CD14-positive monocyte (primary cell): ENCODE measurements around the gene RIMBP3C. TPM values are rescaled to one million over a fixed set of nuclear protein-coding genes. Genes with fewer than 3 reads are reported as not detected.
"Not testable (repeated sequence)": the region's sequence is repeated elsewhere in the genome, so short reads cannot be mapped to it uniquely, and the experiment has no call there.

Source experiments
- DNase-seq, 3 donors: peaks; one replicate each; pipeline ENCODE4 v3.0.0-alpha.2; 2011 to 2022
- H2AFZ ChIP-seq: 2 replicates; pipeline ENCODE4 v1.6.0; 2012; ENCODE audit warnings: mild to moderate bottlenecking, low read depth, low read length, inconsistent platforms; ENCODE audit not compliant: insufficient read depth, poor library complexity, severe bottlenecking
- H3K27ac ChIP-seq, 2 donors: 1 replicate in 1 of 2; 2 replicates in 1 of 2; pipeline ENCODE4 v1.5.1; 2012 to 2013; ENCODE audit warnings: low read length in 2 of 2, control low read depth in 1 of 2, inconsistent platforms in 1 of 2, low read depth in 1 of 2, mild to moderate bottlenecking in 1 of 2
- H3K27me3 ChIP-seq, 2 donors: one replicate each; pipeline versions ENCODE4 v1.6.0 to v1.6.1; 2011 to 2013; ENCODE audit warnings: low read length in 2 of 2; ENCODE audit not compliant: control insufficient read depth in 2 of 2, insufficient read depth in 2 of 2
- H3K36me3 ChIP-seq, 2 donors: replicated peaks in 1 of 2; 1 replicate in 1 of 2; 2 replicates in 1 of 2; pipeline versions ENCODE4 v1.5.1 to v1.6.1; 2012 to 2013; ENCODE audit warnings: low read length in 2 of 2, control low read depth in 1 of 2, inconsistent platforms in 1 of 2, mild to moderate bottlenecking in 1 of 2; ENCODE audit not compliant: insufficient read depth in 2 of 2, control insufficient read depth in 1 of 2
- H3K4me1 ChIP-seq, 2 donors: 1 replicate in 1 of 2; 2 replicates in 1 of 2; pipeline versions ENCODE4 v1.5.1 to v1.6.1; 2012 to 2013; ENCODE audit warnings: low read length in 2 of 2, control low read depth in 1 of 2, inconsistent platforms in 1 of 2, mild to moderate bottlenecking in 1 of 2, moderate library complexity in 1 of 2; ENCODE audit not compliant: insufficient read depth in 2 of 2, control insufficient read depth in 1 of 2
- H3K4me2 ChIP-seq: replicated peaks from 2 replicates; pipeline ENCODE3; 2012; ENCODE audit warnings: low read length, moderate library complexity, mild to moderate bottlenecking; ENCODE audit not compliant: poor library complexity, severe bottlenecking; ENCODE audit errors: extremely low read depth
- H3K4me3 ChIP-seq, 3 experiments: fragments of 200-600 bp in 1 of 3; sonication (generic) in 1 of 3; replicated peaks in 1 of 3; 1 replicate in 2 of 3; 2 replicates in 1 of 3; pipeline ENCODE4 v1.5.1; 2011 to 2013; ENCODE audit warnings: low read length in 3 of 3, mild to moderate bottlenecking in 3 of 3, control low read depth in 2 of 3, low read depth in 2 of 3, inconsistent platforms in 1 of 3, moderate library complexity in 1 of 3
- H3K79me2 ChIP-seq: 2 replicates; pipeline ENCODE4 v1.6.0; 2012; ENCODE audit warnings: mild to moderate bottlenecking, control low read depth, inconsistent platforms, low read length, moderate library complexity; ENCODE audit not compliant: insufficient read depth
- H3K9ac ChIP-seq: 2 replicates; pipeline ENCODE4 v1.6.0; 2017; ENCODE audit warnings: low read length, mild to moderate bottlenecking; ENCODE audit not compliant: insufficient read depth, poor library complexity, severe bottlenecking
- H3K9me3 ChIP-seq, 2 donors: replicated peaks in 1 of 2; 1 replicate in 1 of 2; 2 replicates in 1 of 2; pipeline versions ENCODE4 v1.5.1 to v1.6.1; 2012 to 2013; ENCODE audit warnings: low read length in 2 of 2, control low read depth in 1 of 2; ENCODE audit not compliant: control insufficient read depth in 1 of 2, insufficient read depth in 1 of 2
- H4K20me1 ChIP-seq: 2 replicates; pipeline ENCODE4 v1.6.0; 2012; ENCODE audit warnings: mild to moderate bottlenecking, low read length, control low read depth, moderate library complexity; ENCODE audit not compliant: insufficient read depth
- H3K27ac Mint-ChIP-seq, 7 donors: one replicate each; pipeline ENCODE4 v1.8.0; 2020; ENCODE audit warnings: mild to moderate bottlenecking in 7 of 7, mixed read lengths in 7 of 7, moderate library complexity in 6 of 7, inconsistent platforms in 2 of 7
- H3K27me3 Mint-ChIP-seq, 3 donors: one replicate each; pipeline ENCODE4 v1.8.0; 2021 to 2022; ENCODE audit warnings: low read depth in 3 of 3, mild to moderate bottlenecking in 3 of 3, mixed read lengths in 3 of 3, moderate library complexity in 3 of 3, inconsistent platforms in 1 of 3
- H3K36me3 Mint-ChIP-seq, 2 donors: one replicate each; pipeline ENCODE4 v1.8.0; 2020; ENCODE audit warnings: mixed read lengths in 2 of 2, inconsistent platforms in 1 of 2, mild to moderate bottlenecking in 1 of 2
- H3K4me1 Mint-ChIP-seq: one replicate; pipeline ENCODE4 v1.8.0; 2020; ENCODE audit warnings: mild to moderate bottlenecking, mixed read lengths
- H3K4me3 Mint-ChIP-seq, 2 donors: one replicate each; pipeline ENCODE4 v1.8.0; 2020; ENCODE audit warnings: mild to moderate bottlenecking in 2 of 2, mixed read lengths in 2 of 2, moderate library complexity in 1 of 2
- H3K9me3 Mint-ChIP-seq, 7 donors: one replicate each; pipeline ENCODE4 v1.8.0; 2020 to 2022; ENCODE audit warnings: mixed read lengths in 7 of 7, mild to moderate bottlenecking in 6 of 7, moderate library complexity in 6 of 7, inconsistent platforms in 2 of 7
- CTCF ChIP-seq: fragments of 200-600 bp; IDR thresholded peaks from one replicate; pipeline ENCODE4 v1.8.0; 2022; ENCODE audit warnings: antibody characterized with exemption, mild to moderate bottlenecking
- WGBS: methylation state at CpG from one replicate; pipeline ENCODE4 v1.1.5; 2013; ENCODE audit warnings: missing lambda C conversion rate; ENCODE audit not compliant: insufficient coverage; 5-methylcytosine and 5-hydroxymethylcytosine counted together
- intact Hi-C, 2 donors: fragments of 100-400 bp; cut with micrococcal nuclease; formaldehyde crosslinking; loops; one replicate each; pipeline versions ENCODE4 v1.15.0 to v1.15.1; 2023
- polyA plus RNA-seq, 3 donors: library from polyadenylated mRNA; depleted of rRNA in 1 of 3; unstranded in 2 of 3; stranded (reverse) in 1 of 3; fragments of 300-500 nt in 2 of 3; fragments of >200 nt in 1 of 3; fragmentation: Illumina TruSeq in 2 of 3; gene quantifications; 1 replicate in 2 of 3; 2 replicates in 1 of 3; pipeline ENCODE4 v1.2.3, GENCODE V29; 2012 to 2021

The RIMBP3C gene
- polyA plus RNA-seq, 3 donors: 0.05 to 0.11 (median 0.08) TPM

- Histone ChIP-seq H3K4me1 (peaks cover 10 to 12% of the 10 kb centered on the region in 2 donors), H3K4me3 (no peak overlapping the region), H3K27me3 (no peaks in the 10 kb centered on the region), H3K36me3 (peaks cover 8 to 18% of the 10 kb centered on the region in 2 donors), H3K9ac (no peak overlapping the region), H4K20me1 (peaks cover 99% of the 10 kb centered on the region), H3K9me3 (no peaks in the 10 kb centered on the region), H3K79me2 (peaks cover 99% of the 10 kb centered on the region), H2AFZ (no peak overlapping the region), H3K27ac (no peak overlapping the region), H3K4me2 (no peak overlapping the region)
- no peak for DNase-seq
- Mint-ChIP-seq H3K27me3 (no peaks in the 10 kb centered on the region), H3K4me3 (no peak overlapping the region), H3K9me3 (no peaks in the 10 kb centered on the region), H3K36me3 (peaks cover 14 to 35% of the 10 kb centered on the region in 2 donors), H3K27ac (peak overlapping the region in 4 of 7 donors; percentile 46 to 62 (median 52)), H3K4me1 (peaks cover 37% of the 10 kb centered on the region)
- TF ChIP-seq CTCF: no peak
- intact Hi-C loops: no loop called here
- WGBS: 88% methylated on average over 9 of the region's 10 CpGs
These were observed 31.8 kb upstream of the RIMBP3C start for GRCh38 chr22:21582801-21583740.

- 80% methylated on average over 1 of the region's 10 CpGs for WGBS
- peaks cover 99% of the 10 kb centered on the region for H3K79me2 ChIP-seq
- H3K27ac ChIP-seq, H3K9me3 Mint-ChIP-seq, intact Hi-C loops, H3K4me1 ChIP-seq, H3K9me3 ChIP-seq, DNase-seq, H3K4me2 ChIP-seq, H3K9ac ChIP-seq, H3K4me3 Mint-ChIP-seq, H3K27me3 Mint-ChIP-seq, H3K27me3 ChIP-seq, H3K4me3 ChIP-seq, H2AFZ ChIP-seq: not testable (repeated sequence)
- H4K20me1 ChIP-seq: peaks cover 99% of the 10 kb centered on the region
- Mint-ChIP-seq H3K27ac (peak overlapping the region in 1 of 7 donors; percentile 46), H3K4me1 (peaks cover 27% of the 10 kb centered on the region), H3K36me3 (peaks cover 19 to 33% of the 10 kb centered on the region in 2 donors)
- peaks cover 8 to 18% of the 10 kb centered on the region in 2 donors for H3K36me3 ChIP-seq
These were observed 29.9 kb upstream of the RIMBP3C start for GRCh38 chr22:21581009-21581713.

- intact Hi-C loops, H3K9me3 ChIP-seq, DNase-seq, H3K4me3 ChIP-seq, H3K27me3 Mint-ChIP-seq, H3K4me2 ChIP-seq, H3K4me3 Mint-ChIP-seq, H3K27me3 ChIP-seq, H3K9ac ChIP-seq, H3K4me1 ChIP-seq, H2AFZ ChIP-seq, H3K9me3 Mint-ChIP-seq, H3K27ac ChIP-seq: not testable (repeated sequence)
- Histone ChIP-seq H3K36me3 (peaks cover 8 to 15% of the 10 kb centered on the region in 2 donors), H3K79me2 (peaks cover 99% of the 10 kb centered on the region), H4K20me1 (peaks cover 99% of the 10 kb centered on the region)
- WGBS: 100% methylated on average over 4 of the region's 9 CpGs
- Mint-ChIP-seq H3K4me1 (peaks cover 25% of the 10 kb centered on the region), H3K36me3 (peaks cover 17 to 29% of the 10 kb centered on the region in 2 donors), H3K27ac (peak overlapping the region in 3 of 7 donors; percentile 30 to 55 (median 46))
These were observed 29.4 kb upstream of the RIMBP3C start for GRCh38 chr22:21580623-21581007.
